ENCODE measurements around the gene WFDC11. TPM values are rescaled to one million over a fixed set of nuclear protein-coding genes. Genes with fewer than 3 reads are reported as not detected.

Gene WFDC11
- not detected for total RNA-seq

DNA sequence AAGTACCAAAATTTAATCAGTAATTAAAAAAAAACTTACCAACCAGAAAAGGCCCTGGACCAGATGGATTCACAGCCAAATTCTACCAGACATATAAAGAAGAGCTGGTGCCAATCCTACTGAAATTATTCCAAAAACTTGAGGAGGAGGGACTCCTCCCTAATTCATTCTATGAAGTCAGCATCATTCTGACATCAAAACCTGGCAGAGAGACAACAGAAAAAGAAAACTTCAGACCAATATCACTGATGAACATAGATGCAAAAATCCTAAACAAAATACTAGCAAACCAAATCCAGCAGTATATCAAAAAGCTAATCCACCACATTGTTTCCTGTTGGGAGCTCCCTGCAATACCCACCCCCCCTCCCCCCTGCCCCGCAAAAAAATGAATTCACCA is at the start of gene WFDC11:
TSS of gene WFDC11 (minus strand) at position 101 of the 400 bp plus-strand sequence. CDS start 19,639 bp downstream, outside the sequence.
- TF ChIP-seq CTCF (IDR thresholded peaks at IDR 0.05; ENCODE audit: low read depth) = no peak

DNA sequence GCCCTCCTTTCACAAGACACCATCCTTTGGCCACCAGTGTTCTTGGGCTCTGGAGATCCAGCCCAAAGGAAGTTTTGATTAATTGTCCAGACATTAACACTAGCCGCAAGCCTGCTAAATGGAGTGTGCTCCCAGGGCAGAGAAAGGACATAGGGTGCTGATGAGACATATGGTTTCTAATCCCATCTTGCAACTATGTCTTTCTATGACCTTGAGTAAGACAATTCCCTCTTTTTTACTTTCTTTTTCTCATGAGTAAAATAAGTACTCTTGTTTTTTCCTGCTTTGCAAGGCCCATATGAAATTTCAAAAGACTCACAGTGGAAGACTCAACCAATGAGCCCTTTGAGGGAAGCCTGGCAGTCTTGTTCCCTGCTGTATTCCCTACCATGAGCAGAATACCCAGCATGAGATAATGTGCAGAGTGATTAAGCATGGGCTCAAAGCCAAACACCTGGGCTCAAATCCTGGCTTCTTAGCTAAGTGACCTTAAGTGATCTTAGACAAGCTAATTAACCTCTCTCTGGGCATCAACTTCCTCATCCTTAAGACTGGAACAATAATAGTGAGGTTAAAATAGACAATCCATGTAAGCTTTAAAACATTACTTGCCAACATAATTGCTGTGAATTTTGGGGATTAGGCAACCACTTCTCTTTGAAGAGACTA is 35.1 kb upstream of the WFDC11 start, which contains the start of gene WFDC10B:
TSS of gene WFDC10B (minus strand) at position 51 of the 669 bp plus-strand sequence. CDS start 19,027 bp downstream, outside the sequence.
- no peak for TF ChIP-seq CTCF (IDR thresholded peaks at IDR 0.05; ENCODE audit: low read depth)

DNA sequence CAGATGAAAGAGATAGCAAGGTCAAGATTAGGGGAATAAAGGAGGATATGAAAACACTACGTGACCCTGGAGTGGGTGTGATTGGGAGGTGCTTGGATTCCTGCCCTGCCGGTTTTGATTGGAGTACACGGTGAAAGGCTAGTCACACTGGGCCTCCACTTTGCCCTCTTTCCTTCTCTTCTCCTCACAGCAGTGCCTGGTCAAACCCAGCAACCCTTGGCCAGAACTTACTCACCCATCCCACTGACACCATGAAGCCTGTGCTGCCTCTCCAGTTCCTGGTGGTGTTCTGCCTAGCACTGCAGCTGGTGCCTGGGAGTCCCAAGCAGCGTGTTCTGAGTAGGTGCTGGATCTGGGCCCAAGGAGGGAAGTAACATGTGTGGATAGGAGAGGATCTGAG is 31.8 kb upstream of the WFDC11 start, which contains the start of gene WFDC13:
TSS of gene WFDC13 (plus strand) at position 166 of the 400 bp plus-strand sequence. CDS start at position 252, 86 bp downstream.
- no peak for TF ChIP-seq CTCF (IDR thresholded peaks at IDR 0.05; ENCODE audit: low read depth)

DNA sequence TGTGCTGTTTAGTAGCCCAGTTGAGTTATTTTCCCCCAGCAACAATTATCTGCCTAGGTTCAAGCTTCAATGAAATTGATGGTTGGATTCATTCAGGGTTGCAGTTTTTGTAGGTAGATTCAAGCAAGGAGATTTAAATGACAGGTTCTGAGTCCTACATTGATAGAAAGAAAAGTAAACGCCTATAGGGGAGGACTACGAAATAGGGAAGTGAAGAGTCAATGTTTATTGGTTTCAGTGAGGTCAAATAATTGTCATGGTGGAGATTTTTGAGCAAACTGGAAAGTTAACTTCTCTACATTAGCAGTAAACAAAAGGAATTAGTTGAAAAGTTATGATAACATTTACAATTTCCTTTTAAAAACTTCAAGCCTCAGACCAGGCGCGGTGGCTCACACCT is 31.1 kb upstream of the WFDC11 start:
- no peak for TF ChIP-seq CTCF (IDR thresholded peaks at IDR 0.05; ENCODE audit: low read depth)

DNA sequence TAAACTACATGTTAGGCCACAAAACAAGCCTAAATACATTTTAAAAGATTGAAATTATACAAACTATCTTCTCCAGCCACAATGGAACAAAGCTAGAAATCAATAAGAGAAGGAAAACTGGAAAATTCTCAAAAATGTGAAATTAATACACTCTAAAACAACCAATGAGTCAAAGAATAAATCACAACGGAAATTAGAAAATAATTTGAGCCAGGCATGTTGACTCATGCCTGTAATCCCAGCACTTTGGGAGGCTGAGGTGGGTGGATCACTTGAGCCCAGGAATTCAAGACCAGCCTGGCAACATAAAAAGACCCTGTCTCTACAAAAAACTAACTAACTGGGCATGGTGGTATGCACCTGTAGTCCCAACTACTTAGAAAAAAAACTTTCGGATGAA is 25.5 kb upstream of the WFDC11 start:
- no peak for TF ChIP-seq CTCF (IDR thresholded peaks at IDR 0.05; ENCODE audit: low read depth)

- no peak for TF ChIP-seq CTCF (IDR thresholded peaks at IDR 0.05; ENCODE audit: low read depth)
Measured at GRCh38 chr20:45685896-45686295, 15.9 kb upstream of the WFDC11 start.

- no peak for TF ChIP-seq CTCF (IDR thresholded peaks at IDR 0.05; ENCODE audit: low read depth)
Measured at GRCh38 chr20:45679650-45680049, 9.6 kb upstream of the WFDC11 start.

Measured in subcutaneous adipose tissue (tissue), 4 donors.